Skeletal muscle tissue (tissue), 4 donors: ENCODE results near the gene WASF3. TPM values are rescaled to one million over a fixed set of nuclear protein-coding genes. Genes with fewer than 3 reads are reported as not detected.
A peak's percentile ranks its signal among the peaks of the same experiment; 100 is the strongest.

ENCODE experiments used
- H3K27ac ChIP-seq: one replicate; pipeline ENCODE4 v1.7.0; 2013; ENCODE audit warnings: mild to moderate bottlenecking, low read depth, low read length, inconsistent platforms
- H3K27me3 ChIP-seq, 3 donors: one replicate each; pipeline ENCODE4 v1.7.0; 2013; ENCODE audit warnings: low read length in 3 of 3; ENCODE audit not compliant: control insufficient read depth in 3 of 3, insufficient read depth in 3 of 3
- H3K36me3 ChIP-seq, 3 donors: one replicate each; pipeline ENCODE4 v1.7.0; 2013; ENCODE audit warnings: low read length in 3 of 3; ENCODE audit not compliant: control insufficient read depth in 3 of 3, insufficient read depth in 3 of 3
- H3K4me1 ChIP-seq, 3 donors: one replicate each; pipeline ENCODE4 v1.7.0; 2013; ENCODE audit warnings: low read length in 3 of 3, mild to moderate bottlenecking in 3 of 3; ENCODE audit not compliant: control insufficient read depth in 3 of 3, insufficient read depth in 3 of 3
- H3K4me3 ChIP-seq, 3 donors: one replicate each; pipeline ENCODE4 v1.7.0; 2013; ENCODE audit warnings: low read length in 3 of 3
- H3K9ac ChIP-seq, 3 donors: one replicate each; pipeline ENCODE4 v1.7.0; 2013; ENCODE audit warnings: low read length in 3 of 3, mild to moderate bottlenecking in 3 of 3, moderate library complexity in 2 of 3, low read depth in 1 of 3
- H3K9me3 ChIP-seq, 3 donors: one replicate each; pipeline ENCODE4 v1.7.0; 2013; ENCODE audit warnings: low read length in 3 of 3; ENCODE audit not compliant: control insufficient read depth in 3 of 3
- total RNA-seq: library from RNA; depleted of rRNA; stranded (reverse); fragments of >200 nt; gene quantifications from one replicate; pipeline ENCODE4 v1.2.3, GENCODE V29; 2014
- donor health status: Osteomylitis.

WASF3 gene, protein sequence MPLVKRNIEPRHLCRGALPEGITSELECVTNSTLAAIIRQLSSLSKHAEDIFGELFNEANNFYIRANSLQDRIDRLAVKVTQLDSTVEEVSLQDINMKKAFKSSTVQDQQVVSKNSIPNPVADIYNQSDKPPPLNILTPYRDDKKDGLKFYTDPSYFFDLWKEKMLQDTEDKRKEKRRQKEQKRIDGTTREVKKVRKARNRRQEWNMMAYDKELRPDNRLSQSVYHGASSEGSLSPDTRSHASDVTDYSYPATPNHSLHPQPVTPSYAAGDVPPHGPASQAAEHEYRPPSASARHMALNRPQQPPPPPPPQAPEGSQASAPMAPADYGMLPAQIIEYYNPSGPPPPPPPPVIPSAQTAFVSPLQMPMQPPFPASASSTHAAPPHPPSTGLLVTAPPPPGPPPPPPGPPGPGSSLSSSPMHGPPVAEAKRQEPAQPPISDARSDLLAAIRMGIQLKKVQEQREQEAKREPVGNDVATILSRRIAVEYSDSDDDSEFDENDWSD
- 4.7 TPM for total RNA-seq

- H3K9ac ChIP-seq, result peak within 1 kb of the TSS; percentile 40 to 78 (median 60)
- no peak within 1 kb of the TSS for H3K27ac ChIP-seq
- peaks cover 4 to 7% (median 4%) of the 10 kb centered on the region in 3 donors for H3K4me1 ChIP-seq
- H3K36me3 ChIP-seq, result no peaks in the 10 kb centered on the region
- H3K9me3 ChIP-seq, result no peaks in the 10 kb centered on the region
- peaks cover 0 to 3% (median 0%) of the 10 kb centered on the region in 3 donors for H3K27me3 ChIP-seq
- H3K4me3 ChIP-seq, result peak within 1 kb of the TSS; percentile 77 to 82 (median 80)
These were observed at the start of gene WASF3 for GRCh38 chr13:26557393-26558073. WASF3 (plus strand) TSS chr13:26557683; CDS start chr13:26642271, 84,588 bp downstream.

DNA sequence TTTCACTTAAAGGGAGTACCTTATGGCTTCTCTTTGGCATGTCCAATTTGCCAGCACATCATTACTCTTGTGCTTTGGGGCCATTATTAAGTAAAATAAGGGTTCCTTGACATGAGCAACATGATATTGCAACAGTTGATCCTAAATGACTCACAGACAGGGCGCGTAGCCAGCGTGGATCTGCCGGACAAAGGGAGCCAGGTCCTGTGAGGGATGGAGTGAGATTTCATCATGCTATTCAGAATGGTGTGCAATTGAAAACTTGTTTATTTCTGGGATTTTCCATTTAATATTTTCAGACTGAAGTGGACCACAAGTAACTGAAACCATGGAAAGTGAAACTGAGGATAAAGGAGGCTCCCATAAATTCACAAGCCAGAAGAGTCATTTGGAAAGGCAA lies 48.6 kb upstream of the WASF3 start:
- H3K9ac ChIP-seq, result no peak overlapping the region
- no peak overlapping the region for H3K4me3 ChIP-seq
- H3K27ac ChIP-seq, result no peak overlapping the region
- peaks cover 0 to 4% (median 0%) of the 10 kb centered on the region in 3 donors for H3K27me3 ChIP-seq
- H3K4me1 ChIP-seq, result no peaks in the 10 kb centered on the region
- no peaks in the 10 kb centered on the region for H3K9me3 ChIP-seq
- H3K36me3 ChIP-seq, result no peaks in the 10 kb centered on the region

DNA sequence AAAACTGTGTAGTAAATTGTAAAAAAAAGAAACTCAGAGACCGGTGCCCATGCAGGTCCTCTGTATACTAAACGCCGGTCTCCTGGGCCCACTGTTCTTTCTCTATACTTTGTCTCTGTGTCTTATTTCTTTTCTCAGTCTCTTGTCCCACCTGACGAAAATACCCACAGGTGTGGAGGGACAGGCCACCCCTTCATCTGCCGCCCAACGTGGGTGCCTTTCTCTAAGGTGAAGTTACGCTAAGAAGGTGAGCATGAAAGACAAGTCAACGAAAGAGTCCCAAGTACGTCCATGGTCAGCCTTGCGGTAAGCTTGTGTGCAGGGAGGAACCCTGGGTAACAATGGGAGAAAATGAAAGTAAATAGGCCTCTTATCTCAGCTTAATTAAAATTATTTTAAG lies 48.0 kb upstream of the WASF3 start:
- Histone ChIP-seq H3K4me3 (no peak overlapping the region), H3K36me3 (no peaks in the 10 kb centered on the region), H3K9me3 (no peaks in the 10 kb centered on the region), H3K4me1 (no peaks in the 10 kb centered on the region), H3K9ac (no peak overlapping the region), H3K27ac (no peak overlapping the region), H3K27me3 (peaks cover 0 to 4% (median 0%) of the 10 kb centered on the region in 3 donors)

DNA sequence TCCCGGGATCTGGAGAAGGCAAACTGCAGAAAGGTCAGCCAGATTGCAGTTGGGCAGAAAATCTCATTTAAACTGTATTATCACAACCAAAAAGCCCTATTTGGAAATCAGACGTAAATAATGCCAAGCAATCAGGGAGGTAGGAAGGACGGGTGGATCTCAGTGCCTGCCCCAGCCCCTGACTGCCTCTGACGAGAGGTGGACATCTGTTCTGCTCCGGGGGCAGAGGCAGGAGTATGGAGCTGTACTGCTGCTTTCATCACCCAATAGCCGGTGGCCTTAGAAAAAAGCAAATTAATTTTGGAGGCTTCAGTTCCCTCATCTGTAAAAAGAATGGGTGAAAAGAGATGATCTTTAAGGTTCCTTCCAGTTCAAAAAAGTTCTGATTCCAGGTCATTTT lies 43.6 kb upstream of the WASF3 start:
- Histone ChIP-seq H3K9ac (no peak overlapping the region), H3K27me3 (peaks cover 0 to 3% (median 0%) of the 10 kb centered on the region in 3 donors), H3K4me1 (no peaks in the 10 kb centered on the region), H3K36me3 (no peaks in the 10 kb centered on the region), H3K4me3 (no peak overlapping the region), H3K9me3 (no peaks in the 10 kb centered on the region), H3K27ac (no peak overlapping the region)

DNA sequence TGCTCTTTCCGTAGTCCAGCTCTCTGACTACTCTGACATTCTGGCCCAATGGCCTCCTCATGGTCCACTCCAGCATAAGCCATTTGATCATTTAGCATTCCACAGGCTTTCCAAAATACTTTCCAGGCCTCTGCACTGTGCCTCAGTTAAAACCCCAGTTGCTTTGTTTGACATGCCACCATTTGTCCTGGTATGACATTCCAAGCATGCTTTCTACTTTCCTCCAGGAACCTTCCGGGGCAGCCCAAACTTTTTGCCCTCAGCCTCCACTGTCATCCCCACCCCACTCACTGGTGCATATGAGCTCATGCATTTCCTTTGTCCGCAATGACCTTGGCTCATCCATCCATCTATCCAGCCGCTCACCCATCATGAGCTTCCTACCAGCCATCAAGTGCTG lies 41.8 kb upstream of the WASF3 start:
- Histone ChIP-seq H3K4me3 (no peak overlapping the region), H3K9ac (no peak overlapping the region), H3K36me3 (no peaks in the 10 kb centered on the region), H3K4me1 (no peaks in the 10 kb centered on the region), H3K27me3 (peaks cover 0 to 7% (median 0%) of the 10 kb centered on the region in 3 donors), H3K9me3 (no peaks in the 10 kb centered on the region), H3K27ac (no peak overlapping the region)

DNA sequence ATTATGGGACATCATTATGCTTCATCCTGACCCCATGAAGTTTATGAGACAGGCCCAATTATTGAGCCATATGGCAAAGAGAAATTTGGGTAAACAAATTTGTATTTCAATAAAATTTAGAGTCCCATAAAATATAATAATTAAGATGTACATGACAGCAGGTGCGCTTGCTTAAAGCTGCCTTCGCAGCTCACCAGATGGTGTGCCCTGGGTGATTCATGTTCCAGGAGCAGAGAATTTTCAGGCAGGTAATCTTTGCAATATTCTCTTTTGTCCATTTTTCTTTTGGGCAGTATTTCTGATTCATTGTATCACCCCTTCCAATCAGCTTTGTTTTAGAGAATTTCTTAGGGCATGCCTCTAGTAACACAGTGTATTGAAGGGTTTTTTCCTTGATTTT lies 39.5 kb upstream of the WASF3 start:
- H3K9me3 ChIP-seq, result no peaks in the 10 kb centered on the region
- H3K9ac ChIP-seq, result no peak overlapping the region
- H3K27me3 ChIP-seq, result peaks cover 0 to 7% (median 0%) of the 10 kb centered on the region in 3 donors
- H3K36me3 ChIP-seq, result no peaks in the 10 kb centered on the region
- no peaks in the 10 kb centered on the region for H3K4me1 ChIP-seq
- no peak overlapping the region for H3K4me3 ChIP-seq
- no peak overlapping the region for H3K27ac ChIP-seq

DNA sequence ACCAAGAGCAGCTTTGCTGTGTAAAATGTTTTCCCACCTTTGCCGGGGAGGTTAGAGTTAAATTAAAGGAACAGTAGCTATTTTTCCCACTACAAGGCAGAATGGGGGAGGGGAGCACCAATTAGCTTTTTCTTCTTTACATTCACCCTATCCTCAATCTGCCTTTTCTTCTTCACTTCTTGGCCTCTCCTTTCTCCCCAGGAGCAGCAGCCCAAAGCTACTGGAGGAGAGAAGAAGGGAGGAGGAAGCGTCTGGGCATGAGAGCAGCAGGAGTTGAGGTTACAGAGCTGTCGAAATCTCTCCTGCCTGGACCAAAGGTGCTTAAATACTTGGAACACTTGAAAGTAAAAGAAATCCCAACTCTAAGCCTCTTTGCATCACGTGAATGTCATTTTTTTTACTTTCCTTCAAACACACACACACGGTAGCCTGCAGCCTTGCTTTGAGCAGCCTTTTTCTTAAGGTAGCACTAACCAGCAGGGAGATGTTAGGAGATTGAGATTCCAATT lies 39.0 kb upstream of the WASF3 start:
- Histone ChIP-seq H3K4me3 (no peak overlapping the region), H3K36me3 (no peaks in the 10 kb centered on the region), H3K9ac (no peak overlapping the region), H3K4me1 (no peaks in the 10 kb centered on the region), H3K27ac (no peak overlapping the region), H3K9me3 (no peaks in the 10 kb centered on the region), H3K27me3 (peaks cover 0 to 7% (median 0%) of the 10 kb centered on the region in 3 donors)

DNA sequence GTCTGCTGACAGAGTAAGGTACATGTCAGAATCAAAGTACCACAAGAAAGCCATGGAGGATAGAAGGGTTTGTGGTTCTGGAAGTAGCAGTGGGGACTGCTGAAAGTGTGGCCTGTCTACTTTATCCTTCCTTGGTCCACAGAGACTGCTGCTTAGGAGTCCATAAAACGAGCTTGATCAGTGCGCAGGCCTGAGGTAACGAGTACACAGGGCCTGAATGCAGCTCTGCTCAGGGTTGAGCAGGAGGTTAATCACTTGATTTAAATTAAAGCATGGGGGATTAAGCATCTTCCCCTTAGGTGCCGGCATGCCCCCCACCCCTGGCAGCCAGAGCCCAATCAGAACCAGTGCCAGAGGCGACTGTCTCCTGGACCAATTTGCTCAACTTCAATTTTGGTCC lies 34.9 kb upstream of the WASF3 start:
- H3K4me1 ChIP-seq, result no peaks in the 10 kb centered on the region
- H3K9me3 ChIP-seq, result no peaks in the 10 kb centered on the region
- no peak overlapping the region for H3K27ac ChIP-seq
- no peak overlapping the region for H3K4me3 ChIP-seq
- peaks cover 0 to 7% (median 0%) of the 10 kb centered on the region in 3 donors for H3K27me3 ChIP-seq
- H3K9ac ChIP-seq, result no peak overlapping the region
- no peaks in the 10 kb centered on the region for H3K36me3 ChIP-seq

GRCh38 chr13:26523007-26523406 lies 34.5 kb upstream of the WASF3 start:
- Histone ChIP-seq H3K4me1 (no peaks in the 10 kb centered on the region), H3K4me3 (no peak overlapping the region), H3K9me3 (no peaks in the 10 kb centered on the region), H3K36me3 (no peaks in the 10 kb centered on the region), H3K9ac (no peak overlapping the region), H3K27me3 (peaks cover 0 to 7% (median 0%) of the 10 kb centered on the region in 3 donors), H3K27ac (no peak overlapping the region)

- H3K36me3 ChIP-seq, result no peaks in the 10 kb centered on the region
- H3K9me3 ChIP-seq, result no peaks in the 10 kb centered on the region
- no peaks in the 10 kb centered on the region for H3K4me1 ChIP-seq
- H3K9ac ChIP-seq, result no peak overlapping the region
- H3K27ac ChIP-seq, result no peak overlapping the region
- peaks cover 0 to 3% (median 0%) of the 10 kb centered on the region in 3 donors for H3K27me3 ChIP-seq
- H3K4me3 ChIP-seq, result no peak overlapping the region
These were observed 32.0 kb upstream of the WASF3 start for GRCh38 chr13:26525528-26525927.
